GM12891 (cell line): ENCODE results near the gene ZYG11A.
"Not testable (repeated sequence)": the region's sequence is repeated elsewhere in the genome, so short reads cannot be mapped to it uniquely, and the experiment has no call there.

Source experiments
- PAX5 ChIP-seq: IDR thresholded peaks from 2 replicates; pipeline ENCODE4 v1.6.1; 2011; ENCODE audit warnings: low read length, moderate library complexity, mild to moderate bottlenecking; ENCODE audit not compliant: insufficient read depth, severe bottlenecking
- POLR2A ChIP-seq: IDR thresholded peaks from 2 replicates; pipeline ENCODE4 v1.6.1; 2011; ENCODE audit warnings: low read depth, low read length, control low read depth
- POLR2AphosphoS5 ChIP-seq: IDR thresholded peaks from 2 replicates; pipeline ENCODE4 v1.6.1; 2011; ENCODE audit warnings: low read depth, low read length, control low read depth
- POU2F2 ChIP-seq: IDR thresholded peaks from 2 replicates; pipeline ENCODE4 v1.6.1; 2011; ENCODE audit warnings: low read depth, mild to moderate bottlenecking, control low read depth, low read length, moderate library complexity
- SPI1 ChIP-seq: IDR thresholded peaks from 2 replicates; pipeline ENCODE4 v1.6.1; 2011; ENCODE audit warnings: low read depth, low read length, control low read depth
- TAF1 ChIP-seq: IDR thresholded peaks from 2 replicates; pipeline ENCODE4 v1.6.1; 2011; ENCODE audit warnings: low read depth, low read length, control low read depth

GRCh38 chr1:52804083-52804482 is 38.5 kb upstream of the ZYG11A start:
- not testable (repeated sequence) for TF ChIP-seq POLR2A, POLR2AphosphoS5, POU2F2, TAF1, PAX5, SPI1
